K562 (cell line): ENCODE measurements around the gene SCTR. TPM values are rescaled to one million over a fixed set of nuclear protein-coding genes. Genes with fewer than 3 reads are reported as not detected.

Experiments
- ATAC-seq: fragments of 200-7000 bp; cut with Tn5 transposase; 3 replicates; pipeline ENCODE4 v1.9.1; 2020; ENCODE audit warnings: moderate library complexity
- BruUV-seq: library from RNA; stranded (reverse); fragments of 400-500 nt; replicated peaks from 2 replicates; lab custom pipeline; 2021; lab: Mats Ljungman, UMichigan
- CTCF ChIA-PET: fragments of 300-600 bp; formaldehyde crosslinking; extraction: SDS; loops from one replicate; lab custom pipeline; 2021; ENCODE audit warnings: low intra/inter-chr PET ratio; lab: Yijun Ruan, JAX
- POLR2A ChIA-PET: fragments of 300-600, 350-650 bp; sonication (Branson Sonifier 250); formaldehyde crosslinking; extraction: SDS; loops from one replicate; lab custom pipeline; 2021; ENCODE audit warnings: antibody characterized with exemption, inconsistent platforms; lab: Yijun Ruan, JAX
- DNase-seq, 4 experiments: peaks; one replicate each; pipeline versions ENCODE4 v3.0.0 to v3.0.0-alpha.2; 2011 to 2018; ENCODE audit warnings: low spot score in 3 of 4, mixed read lengths in 3 of 4; ENCODE audit errors: extremely low read depth in 1 of 4
- FAIRE-seq: peaks from 2 replicates; lab custom pipeline; 2011; peaks lifted over from hg19 to GRCh38; lab: Jason Lieb, UNC
- H2AFZ ChIP-seq: 2 replicates; pipeline ENCODE4 v1.6.0; 2011; ENCODE audit warnings: low read depth, low read length, control low read depth, inconsistent platforms
- H3K27ac ChIP-seq: fragments of 200-600 bp; 3 replicates; pipeline ENCODE4 v1.8.0; 2011; ENCODE audit warnings: low read depth, mild to moderate bottlenecking, control low read depth, inconsistent platforms, low read length, moderate library complexity, mixed read lengths; ENCODE audit errors: extremely low read depth
- H3K27me3 ChIP-seq, 2 experiments: fragments of 300-600 bp in 1 of 2; 2 replicates in 1 of 2; 3 replicates in 1 of 2; pipeline versions ENCODE4 v1.6.0 to v1.8.0; 2011; ENCODE audit warnings: inconsistent platforms in 2 of 2, low read length in 2 of 2, mild to moderate bottlenecking in 1 of 2, mixed read lengths in 1 of 2, moderate library complexity in 1 of 2; ENCODE audit not compliant: control insufficient read depth in 2 of 2, insufficient read depth in 2 of 2
- H3K36me3 ChIP-seq: fragments of 300-600 bp; 3 replicates; pipeline ENCODE4 v1.8.0; 2011; ENCODE audit warnings: mild to moderate bottlenecking, low read length, inconsistent platforms; ENCODE audit not compliant: control insufficient read depth, insufficient read depth
- H3K4me1 ChIP-seq, 2 experiments: fragments of 200-600 bp in 1 of 2; replicated peaks in 1 of 2; 2 replicates in 1 of 2; 3 replicates in 1 of 2; pipeline versions ENCODE4 v1.5.1 to v1.8.0; 2011; ENCODE audit warnings: inconsistent platforms in 2 of 2, low read length in 2 of 2, mild to moderate bottlenecking in 1 of 2, mixed read lengths in 1 of 2, moderate library complexity in 1 of 2; ENCODE audit not compliant: control insufficient read depth in 2 of 2, insufficient read depth in 2 of 2
- H3K4me2 ChIP-seq: 2 replicates; pipeline ENCODE4 v1.6.1; 2011; ENCODE audit warnings: low read length, control low read depth, inconsistent platforms, mixed read lengths; ENCODE audit not compliant: insufficient read depth
- H3K4me3 ChIP-seq: fragments of 200-600 bp; sonication (generic), shearing (Covaris generic); 2 replicates; pipeline ENCODE4 v1.5.1; 2016; ENCODE audit warnings: control low read depth, inconsistent platforms
- H3K79me2 ChIP-seq: fragments of 200-600 bp; 3 replicates; pipeline ENCODE4 v1.8.0; 2011; ENCODE audit warnings: low read length, inconsistent platforms; ENCODE audit not compliant: control insufficient read depth, insufficient read depth
- H3K9ac ChIP-seq, 2 experiments: 2 replicates each; pipeline versions ENCODE4 v1.6.0 to v1.6.1; 2011; ENCODE audit warnings: low read depth in 2 of 2, low read length in 2 of 2, control low read depth in 1 of 2, inconsistent platforms in 1 of 2, mild to moderate bottlenecking in 1 of 2, mixed read lengths in 1 of 2; ENCODE audit not compliant: insufficient read depth in 1 of 2
- H3K9me1 ChIP-seq: one replicate; pipeline ENCODE4 v1.6.0; 2011; ENCODE audit warnings: inconsistent platforms, mild to moderate bottlenecking, low read length, moderate library complexity; ENCODE audit not compliant: control insufficient read depth, insufficient read depth
- H3K9me3 ChIP-seq: replicated peaks from 2 replicates; pipeline ENCODE4 v1.5.1; 2011; ENCODE audit warnings: low read depth, low read length, inconsistent platforms; ENCODE audit not compliant: control insufficient read depth, insufficient read depth
- H4K20me1 ChIP-seq: replicated peaks from 2 replicates; pipeline ENCODE4 v1.6.1; 2011; ENCODE audit warnings: low read length, inconsistent platforms, mixed read lengths; ENCODE audit not compliant: control insufficient read depth, insufficient read depth
- CXXC5 ChIP-seq: fragments of 250-450 bp; sonication (Bioruptor Pico); IDR thresholded peaks from 2 replicates; pipeline ENCODE4 v1.8.0; 2022; ENCODE audit warnings: inconsistent platforms, mild to moderate bottlenecking, moderate library complexity
- EGR1 ChIP-seq: fragments of 450-650 bp; conservative IDR thresholded peaks from 2 replicates; pipeline ENCODE4 v1.6.1; 2017; ENCODE audit warnings: mild to moderate bottlenecking
- MCM3 ChIP-seq: fragments of 450-650 bp; IDR thresholded peaks from 2 replicates; pipeline ENCODE4 v1.6.1; 2016
- NR2C2 ChIP-seq, 2 experiments: fragments of 200-800 bp in 1 of 2; sonication (Bioruptor generic) in 1 of 2; sonication (generic) in 1 of 2; formaldehyde crosslinking in 1 of 2; IDR thresholded peaks; 2 replicates each; pipeline versions ENCODE4 v1.6.1 to v1.8.0; 2016 to 2022; ENCODE audit warnings: mild to moderate bottlenecking in 1 of 2, missing compliant biosample characterization in 1 of 2, missing genetic modification characterization in 1 of 2, missing genetic modification reagents in 1 of 2
- SMARCA5 ChIP-seq: fragments of 450-650 bp; IDR thresholded peaks from 2 replicates; pipeline ENCODE4 v1.6.1; 2016
- TCF7 ChIP-seq: sonication (generic); IDR thresholded peaks from 2 replicates; pipeline ENCODE4 v1.6.1; 2016; ENCODE audit warnings: antibody characterized with exemption, borderline replicate concordance
- ZNF583 ChIP-seq: fragments of 250-450 bp; sonication (Bioruptor Pico); IDR thresholded peaks from 2 replicates; pipeline ENCODE4 v1.4.0; 2020
- WGBS: fragments of 100-300 bp; shearing (Covaris generic); methylation state at CpG from one replicate; pipeline ENCODE4 v1.1.6; 2016; ENCODE audit warnings: low coverage, mixed read lengths; ENCODE audit not compliant: insufficient coverage; ENCODE audit errors: missing lambda C conversion rate; 5-methylcytosine and 5-hydroxymethylcytosine counted together
- in situ Hi-C: fragments of 300-500 bp; cut with MboI; formaldehyde crosslinking; loops from 4 replicates; pipeline ENCODE4 v1.15.0; 2018; ENCODE audit warnings: inconsistent platforms, mixed read lengths
- intact Hi-C: fragments of 100-400 bp; cut with micrococcal nuclease; formaldehyde crosslinking; loops from 2 replicates; pipeline ENCODE4 v1.14.2; 2022
- polyA plus RNA-seq, 8 experiments: library from polyadenylated mRNA; depleted of rRNA in 4 of 8; stranded (reverse) in 5 of 8; unstranded in 3 of 8; fragments of >200 nt; fragmentation: Nextera tagmentation in 2 of 8; fragmentation: Illumina TruSeq in 1 of 8; extraction: Ambion mirVana in 2 of 8; extraction: Trizol in 1 of 8; gene quantifications; 2 replicates each; pipeline versions ENCODE4 v1.2.1 to v1.2.3, GENCODE V29; 2011 to 2014; ENCODE audit warnings: inconsistent platforms in 1 of 8, missing spikeins in 1 of 8
- total RNA-seq, 7 experiments: library from RNA; depleted of rRNA in 6 of 7; stranded (reverse); fragments of >200 nt in 6 of 7; fragmentation: Illumina TruSeq in 2 of 7; extraction: Trizol in 2 of 7; gene quantifications; 2 replicates each; pipeline versions ENCODE4 v1.2.1 to v1.2.3, GENCODE V29; 2011 to 2021; ENCODE audit warnings: low replicate concordance in 1 of 7
- TF ChIP-seq, protein P1 (sequence below): sonication (generic); formaldehyde crosslinking; IDR thresholded peaks from 2 replicates; pipeline ENCODE4 v1.8.0; 2022; ENCODE audit warnings: mild to moderate bottlenecking, low read depth, missing genetic modification reagents
- TF ChIP-seq, protein P2 (sequence below): fragments of 250-450 bp; sonication (Bioruptor Pico); IDR thresholded peaks from 2 replicates; pipeline ENCODE4 v1.5.0; 2021; ENCODE audit warnings: mild to moderate bottlenecking, moderate library complexity
- TF ChIP-seq, protein P3 (sequence below): sonication (generic); formaldehyde crosslinking; IDR thresholded peaks from 2 replicates; pipeline ENCODE4 v1.8.0; 2022; ENCODE audit warnings: missing genetic modification reagents, mild to moderate bottlenecking, borderline replicate concordance
- TF ChIP-seq, protein P4 (sequence below): sonication (generic); formaldehyde crosslinking; IDR thresholded peaks from 2 replicates; pipeline ENCODE4 v1.8.1; 2023; ENCODE audit warnings: mild to moderate bottlenecking, missing genetic modification reagents, moderate library complexity
- TF ChIP-seq, protein P5 (sequence below): sonication (generic); formaldehyde crosslinking; IDR thresholded peaks from 2 replicates; pipeline ENCODE4 v1.8.0; 2022; ENCODE audit warnings: mild to moderate bottlenecking, missing genetic modification reagents

SCTR gene
- total and polyA plus RNA-seq, 9 of the 15 experiments (the other 6 are each of a cell fraction or from before 2014, with no cell fraction given): not detected

DNA sequence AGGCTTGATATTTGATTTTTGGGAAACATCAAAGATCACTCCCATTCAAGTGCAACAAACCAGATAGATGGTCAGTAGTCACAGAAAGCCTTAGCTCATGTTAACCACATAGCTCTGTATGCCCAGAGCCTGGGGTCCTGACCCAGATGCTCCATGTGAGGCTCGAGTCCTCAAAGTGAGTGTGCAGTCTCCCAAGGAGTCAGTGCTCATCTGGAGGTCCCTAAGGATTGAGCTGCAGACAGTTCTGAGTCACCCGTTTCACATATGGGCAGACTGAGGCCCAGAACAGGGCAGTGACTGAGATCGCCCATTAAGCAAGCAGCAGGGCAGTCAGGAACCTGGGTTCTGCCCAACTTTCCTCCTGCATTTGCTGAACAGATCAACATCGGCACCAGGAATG is 83.4 kb downstream of the SCTR start (continued):
- TF ChIP-seq ZNF583 (CRISPR knock-in tag) (no peak), SMARCA5 (no peak), CXXC5 (CRISPR knock-in tag) (no peak)

DNA sequence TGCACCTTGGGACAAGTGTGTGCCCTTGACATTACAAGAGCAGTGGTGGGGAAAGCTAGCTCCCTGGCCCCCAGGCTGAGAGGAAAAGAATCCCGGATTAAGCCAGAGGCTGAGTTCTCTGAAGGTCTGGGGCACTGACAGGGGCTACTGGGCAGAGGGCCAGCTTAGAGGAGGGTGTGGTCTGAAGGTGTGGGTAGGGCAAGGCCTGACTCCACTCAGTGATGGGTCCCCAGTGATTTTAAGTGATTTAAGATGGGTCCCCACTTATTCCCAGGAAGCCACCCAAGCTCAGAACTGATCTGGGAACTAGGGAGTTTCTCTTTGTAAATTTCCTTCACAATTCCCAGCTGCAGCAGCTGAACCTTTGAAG is 83.8 kb downstream of the SCTR start:
- ATAC-seq: no peak
- FAIRE-seq: no peak

More for the DNA sequence above, 83.8 kb downstream of the SCTR start:
- DNase-seq: no peak
- in situ Hi-C loops (no loop called here), intact Hi-C loops (no loop called here)
- peaks cover 7 to 43% of the 10 kb centered on the region in 2 experiments for H3K27me3 ChIP-seq
- H2AFZ ChIP-seq: no peak overlapping the region
- no peaks in the 10 kb centered on the region for H3K36me3 ChIP-seq
- CTCF ChIA-PET: no interaction called here
- no peaks in the 10 kb centered on the region for H3K79me2 ChIP-seq
- POLR2A ChIA-PET: no interaction called here
- 0% methylated on average over 1 of the region's 1 CpG for WGBS
- no peaks in the 10 kb centered on the region for H3K9me3 ChIP-seq
- H3K4me3 ChIP-seq: no peak overlapping the region
- H3K27ac ChIP-seq: no peak overlapping the region
- BruUV-seq: no TSS peak
- no peak overlapping the region; a peak in 1 of 4 replicates for H3K9ac ChIP-seq
- no peaks in the 10 kb centered on the region for H3K9me1 ChIP-seq
- TF ChIP-seq, protein P1, sequence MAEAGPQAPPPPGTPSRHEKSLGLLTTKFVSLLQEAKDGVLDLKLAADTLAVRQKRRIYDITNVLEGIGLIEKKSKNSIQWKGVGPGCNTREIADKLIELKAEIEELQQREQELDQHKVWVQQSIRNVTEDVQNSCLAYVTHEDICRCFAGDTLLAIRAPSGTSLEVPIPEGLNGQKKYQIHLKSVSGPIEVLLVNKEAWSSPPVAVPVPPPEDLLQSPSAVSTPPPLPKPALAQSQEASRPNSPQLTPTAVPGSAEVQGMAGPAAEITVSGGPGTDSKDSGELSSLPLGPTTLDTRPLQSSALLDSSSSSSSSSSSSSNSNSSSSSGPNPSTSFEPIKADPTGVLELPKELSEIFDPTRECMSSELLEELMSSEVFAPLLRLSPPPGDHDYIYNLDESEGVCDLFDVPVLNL: no peak
- no peak for TF ChIP-seq MCM3
- TF ChIP-seq EGR1: no peak
- TF ChIP-seq, protein P2, sequence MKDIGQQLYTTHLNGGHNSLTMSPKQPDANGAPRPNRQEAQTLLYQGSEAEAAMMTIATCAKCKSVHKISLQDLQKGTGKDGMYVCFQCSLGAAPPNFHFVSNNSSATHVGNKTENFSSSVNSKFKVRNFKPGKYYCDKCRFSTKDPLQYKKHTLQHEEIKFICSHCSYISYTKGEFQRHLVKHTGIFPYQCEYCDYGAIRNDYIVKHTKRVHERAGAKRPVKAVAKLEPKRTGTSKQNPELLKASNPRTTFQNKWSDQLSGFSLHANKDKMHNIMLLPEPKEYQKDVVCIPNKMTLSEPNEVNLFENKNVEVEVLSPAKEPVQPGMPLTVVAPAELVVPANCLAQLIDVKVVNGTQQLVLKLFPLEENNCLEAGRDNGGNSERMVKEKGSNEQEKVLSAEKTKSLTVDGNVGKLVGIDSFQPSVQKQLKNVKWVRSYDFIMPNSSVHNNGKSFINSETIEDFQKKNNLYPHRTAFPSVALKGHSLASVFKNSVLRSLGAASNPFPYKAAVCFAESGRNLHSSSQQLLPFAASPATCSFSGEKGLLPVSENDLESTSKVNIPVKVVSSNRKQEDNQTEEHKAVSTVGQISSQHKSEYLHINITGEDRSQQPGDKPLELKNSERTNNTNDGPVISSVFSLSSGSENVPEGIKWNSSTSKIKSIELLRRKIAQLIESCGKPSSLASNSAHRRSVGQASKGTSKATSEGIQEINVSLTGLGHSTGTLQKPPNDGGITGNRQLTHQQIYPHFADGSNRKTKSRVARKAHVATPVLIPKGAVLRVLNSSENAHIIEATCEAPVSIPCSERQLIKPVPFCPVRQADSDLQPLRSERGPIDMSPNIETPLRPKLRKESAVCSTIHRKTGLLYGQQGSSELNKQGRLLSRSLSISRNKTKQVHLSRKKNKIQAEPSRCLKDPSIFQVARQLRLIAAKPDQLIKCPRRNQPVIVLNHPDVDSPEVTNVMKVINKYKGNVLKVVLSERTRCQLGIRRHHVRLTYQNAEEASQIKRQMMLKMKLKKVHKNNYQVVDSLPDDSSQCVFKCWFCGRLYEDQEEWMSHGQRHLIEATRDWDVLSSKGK (CRISPR knock-in tag): no peak
- TF ChIP-seq, protein P3, sequence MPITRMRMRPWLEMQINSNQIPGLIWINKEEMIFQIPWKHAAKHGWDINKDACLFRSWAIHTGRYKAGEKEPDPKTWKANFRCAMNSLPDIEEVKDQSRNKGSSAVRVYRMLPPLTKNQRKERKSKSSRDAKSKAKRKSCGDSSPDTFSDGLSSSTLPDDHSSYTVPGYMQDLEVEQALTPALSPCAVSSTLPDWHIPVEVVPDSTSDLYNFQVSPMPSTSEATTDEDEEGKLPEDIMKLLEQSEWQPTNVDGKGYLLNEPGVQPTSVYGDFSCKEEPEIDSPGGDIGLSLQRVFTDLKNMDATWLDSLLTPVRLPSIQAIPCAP (CRISPR knock-in tag): no peak
- no peak for TF ChIP-seq NR2C2 (CRISPR knock-in tag; IDR thresholded peaks at IDR 0.05)
- no peak for TF ChIP-seq NR2C2 (tag; IDR thresholded peaks at IDR 0.05)
- TF ChIP-seq, protein P4, sequence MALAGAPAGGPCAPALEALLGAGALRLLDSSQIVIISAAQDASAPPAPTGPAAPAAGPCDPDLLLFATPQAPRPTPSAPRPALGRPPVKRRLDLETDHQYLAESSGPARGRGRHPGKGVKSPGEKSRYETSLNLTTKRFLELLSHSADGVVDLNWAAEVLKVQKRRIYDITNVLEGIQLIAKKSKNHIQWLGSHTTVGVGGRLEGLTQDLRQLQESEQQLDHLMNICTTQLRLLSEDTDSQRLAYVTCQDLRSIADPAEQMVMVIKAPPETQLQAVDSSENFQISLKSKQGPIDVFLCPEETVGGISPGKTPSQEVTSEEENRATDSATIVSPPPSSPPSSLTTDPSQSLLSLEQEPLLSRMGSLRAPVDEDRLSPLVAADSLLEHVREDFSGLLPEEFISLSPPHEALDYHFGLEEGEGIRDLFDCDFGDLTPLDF (CRISPR knock-in tag): no peak
- TF ChIP-seq TCF7: no peak
- TF ChIP-seq, protein P5, sequence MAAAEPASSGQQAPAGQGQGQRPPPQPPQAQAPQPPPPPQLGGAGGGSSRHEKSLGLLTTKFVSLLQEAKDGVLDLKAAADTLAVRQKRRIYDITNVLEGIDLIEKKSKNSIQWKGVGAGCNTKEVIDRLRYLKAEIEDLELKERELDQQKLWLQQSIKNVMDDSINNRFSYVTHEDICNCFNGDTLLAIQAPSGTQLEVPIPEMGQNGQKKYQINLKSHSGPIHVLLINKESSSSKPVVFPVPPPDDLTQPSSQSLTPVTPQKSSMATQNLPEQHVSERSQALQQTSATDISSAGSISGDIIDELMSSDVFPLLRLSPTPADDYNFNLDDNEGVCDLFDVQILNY (CRISPR knock-in tag): no peak
- H3K4me1 ChIP-seq: peaks cover 0 to 4% of the 10 kb centered on the region in 2 experiments; a peak in 1 of 5 replicates
- H4K20me1 ChIP-seq: peaks cover 6% of the 10 kb centered on the region; the same call in 1 of the 2 replicates
- H3K4me2 ChIP-seq: no peak overlapping the region
